ENCODE results near the gene ORC4.

Gene ORC4

GRCh38 chr2:147980940-147981528, 39.5 kb downstream of the ORC4 start:
- Histone ChIP-seq H3F3A (ENCODE audit: insufficient read depth, low read length) (no peaks in the 10 kb centered on the region), H3K9me3 (ENCODE audit: low read length) (no peaks in the 10 kb centered on the region), H4K20me1 (ENCODE audit: insufficient read depth, low read length) (no peaks in the 10 kb centered on the region), H3K4me3 (ENCODE audit: low read depth, low read length, poor library complexity, severe bottlenecking) (no peak overlapping the region), H3K9ac (ENCODE audit: low read length) (no peak overlapping the region), H3K9me2 (ENCODE audit: low read depth, low read length) (no peaks in the 10 kb centered on the region), H3K27me3 (ENCODE audit: insufficient read depth, low read length) (no peaks in the 10 kb centered on the region), H3K4me2 (ENCODE audit: low read length) (no peak overlapping the region), H3K36me3 (ENCODE audit: insufficient read depth, low read length) (peaks cover 9% of the 10 kb centered on the region; the same call in 1 of the 2 replicates), H3K79me2 (ENCODE audit: insufficient read depth, low read length) (peaks cover 18% of the 10 kb centered on the region), H2AFZ (ENCODE audit: low read length) (no peak overlapping the region), H3K4me1 (ENCODE audit: insufficient read depth, low read length, severe bottlenecking) (no peaks in the 10 kb centered on the region), H3K27ac (ENCODE audit: low read depth, low read length, poor library complexity, severe bottlenecking) (no peak overlapping the region)
- TF ChIP-seq CTCF (IDR thresholded peaks at IDR 0.05; ENCODE audit: low read length) = no peak
- no peak for TF ChIP-seq EZH2 (IDR thresholded peaks at IDR 0.05; ENCODE audit: borderline replicate concordance, low read length)

- peaks cover 9% of the 10 kb centered on the region; the same call in 1 of the 2 replicates for H3K36me3 ChIP-seq (ENCODE audit: insufficient read depth, low read length)
- no peaks in the 10 kb centered on the region for H4K20me1 ChIP-seq (ENCODE audit: insufficient read depth, low read length)
- H3K4me1 ChIP-seq (ENCODE audit: insufficient read depth, low read length, severe bottlenecking) = no peaks in the 10 kb centered on the region
- no peak overlapping the region for H3K4me3 ChIP-seq (ENCODE audit: low read depth, low read length, poor library complexity, severe bottlenecking)
- H3K4me2 ChIP-seq (ENCODE audit: low read length) = no peak overlapping the region
- no peaks in the 10 kb centered on the region for H3K9me2 ChIP-seq (ENCODE audit: low read depth, low read length)
- H3F3A ChIP-seq (ENCODE audit: insufficient read depth, low read length) = no peaks in the 10 kb centered on the region
- H3K27me3 ChIP-seq (ENCODE audit: insufficient read depth, low read length) = no peaks in the 10 kb centered on the region
- TF ChIP-seq CTCF (IDR thresholded peaks at IDR 0.05; ENCODE audit: low read length) (no peak), EZH2 (IDR thresholded peaks at IDR 0.05; ENCODE audit: borderline replicate concordance, low read length) (no peak)
- no peak overlapping the region for H2AFZ ChIP-seq (ENCODE audit: low read length)
- no peaks in the 10 kb centered on the region for H3K9me3 ChIP-seq (ENCODE audit: low read length)
- H3K27ac ChIP-seq (ENCODE audit: low read depth, low read length, poor library complexity, severe bottlenecking) = no peak overlapping the region
- H3K79me2 ChIP-seq (ENCODE audit: insufficient read depth, low read length) = peaks cover 12% of the 10 kb centered on the region; the same call in 1 of the 2 replicates
- no peak overlapping the region for H3K9ac ChIP-seq (ENCODE audit: low read length)
Observed at GRCh38 chr2:147977679-147978078, 42.9 kb downstream of the ORC4 start.

GRCh38 chr2:147976102-147976501, 44.4 kb downstream of the ORC4 start:
- TF ChIP-seq CTCF (IDR thresholded peaks at IDR 0.05; ENCODE audit: low read length) = no peak
- TF ChIP-seq EZH2 (IDR thresholded peaks at IDR 0.05; ENCODE audit: borderline replicate concordance, low read length) = no peak
- H3K79me2 ChIP-seq (ENCODE audit: insufficient read depth, low read length) = peaks cover 12% of the 10 kb centered on the region; the same call in 1 of the 2 replicates

More at GRCh38 chr2:147976102-147976501, 44.4 kb downstream of the ORC4 start:
- no peak overlapping the region for H3K4me2 ChIP-seq (ENCODE audit: low read length)
- H3K9ac ChIP-seq (ENCODE audit: low read length) = no peak overlapping the region
- peaks cover 9% of the 10 kb centered on the region; the same call in 1 of the 2 replicates for H3K36me3 ChIP-seq (ENCODE audit: insufficient read depth, low read length)
- H3F3A ChIP-seq (ENCODE audit: insufficient read depth, low read length) = no peaks in the 10 kb centered on the region
- no peaks in the 10 kb centered on the region for H3K9me3 ChIP-seq (ENCODE audit: low read length)
- no peaks in the 10 kb centered on the region for H3K9me2 ChIP-seq (ENCODE audit: low read depth, low read length)
- H3K27ac ChIP-seq (ENCODE audit: low read depth, low read length, poor library complexity, severe bottlenecking) = no peak overlapping the region
- no peaks in the 10 kb centered on the region for H3K27me3 ChIP-seq (ENCODE audit: insufficient read depth, low read length)
- no peaks in the 10 kb centered on the region for H4K20me1 ChIP-seq (ENCODE audit: insufficient read depth, low read length)
- H2AFZ ChIP-seq (ENCODE audit: low read length) = no peak overlapping the region
- no peak overlapping the region for H3K4me3 ChIP-seq (ENCODE audit: low read depth, low read length, poor library complexity, severe bottlenecking)
- no peaks in the 10 kb centered on the region for H3K4me1 ChIP-seq (ENCODE audit: insufficient read depth, low read length, severe bottlenecking)

Data from OCI-LY1 (cell line).